Cerebellar nuclear complex (tissue), 1 donor: ENCODE data around the gene MEGF10.

ENCODE experiments used
- DNase-seq, 2 experiments: peaks; one replicate each; lab custom pipeline; 2025; lab: John Stamatoyannopoulos, UW

The MEGF10 gene

GRCh38 chr5:127326976-127327755 lies 36.6 kb downstream of the MEGF10 start:
- DNase-seq: no peak

DNA sequence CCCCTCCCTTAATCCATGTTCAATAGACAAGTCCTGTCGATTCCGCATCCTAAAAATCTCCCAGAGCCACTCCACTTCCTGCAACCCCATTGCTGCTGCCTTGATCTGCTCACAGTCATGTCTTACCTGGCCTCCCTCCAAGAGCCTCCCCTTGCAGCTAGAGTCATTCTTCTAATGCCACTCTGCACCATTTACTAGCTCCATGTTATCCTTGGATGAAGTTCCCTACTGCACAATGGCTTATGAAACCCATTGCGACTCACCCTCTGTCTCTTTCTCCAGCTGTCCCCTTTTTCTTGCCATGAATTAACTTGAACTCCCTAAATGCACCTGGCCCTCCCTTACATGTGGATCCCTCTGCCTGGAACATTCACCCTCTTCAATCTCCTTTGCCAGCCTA lies 39.5 kb downstream of the MEGF10 start:
- DNase-seq: no peak

DNA sequence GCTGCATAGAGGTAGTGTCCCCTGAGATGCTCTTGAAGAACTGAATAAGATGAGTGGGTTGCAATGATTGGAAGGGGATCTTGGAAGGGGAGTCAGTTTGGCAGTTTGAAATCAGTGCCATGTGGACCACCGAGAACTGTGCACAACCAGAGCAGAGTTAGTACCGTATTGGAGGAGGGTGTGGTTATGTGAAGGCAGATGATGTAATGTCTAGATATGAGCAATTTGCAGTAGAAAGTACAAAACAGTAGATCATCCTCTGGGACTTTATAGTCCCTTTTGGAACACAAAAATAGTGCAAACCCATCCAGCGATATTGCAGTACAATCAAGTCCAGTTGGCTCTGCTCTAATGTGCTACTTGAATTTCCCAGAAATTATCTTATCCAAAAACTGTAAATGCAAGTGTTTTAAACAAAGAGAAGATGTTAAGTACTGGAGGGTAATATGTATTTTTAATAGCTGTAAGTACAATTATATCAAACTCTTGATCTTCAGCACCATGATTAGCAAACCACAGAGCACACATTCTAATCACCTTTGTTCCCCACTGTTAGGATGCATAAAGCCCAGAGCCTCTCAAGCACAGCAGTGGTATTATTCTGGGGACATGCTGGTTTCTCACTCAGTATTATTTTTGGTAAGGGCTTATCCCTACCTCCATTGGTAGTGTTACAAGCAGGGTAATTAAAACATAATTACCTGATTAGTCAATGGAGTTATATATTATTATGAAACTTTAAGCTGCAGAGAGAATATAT lies 41.5 kb downstream of the MEGF10 start:
- DNase-seq: no peak

- DNase-seq: no peak
These were observed 42.9 kb downstream of the MEGF10 start for GRCh38 chr5:127333483-127333882.

DNA sequence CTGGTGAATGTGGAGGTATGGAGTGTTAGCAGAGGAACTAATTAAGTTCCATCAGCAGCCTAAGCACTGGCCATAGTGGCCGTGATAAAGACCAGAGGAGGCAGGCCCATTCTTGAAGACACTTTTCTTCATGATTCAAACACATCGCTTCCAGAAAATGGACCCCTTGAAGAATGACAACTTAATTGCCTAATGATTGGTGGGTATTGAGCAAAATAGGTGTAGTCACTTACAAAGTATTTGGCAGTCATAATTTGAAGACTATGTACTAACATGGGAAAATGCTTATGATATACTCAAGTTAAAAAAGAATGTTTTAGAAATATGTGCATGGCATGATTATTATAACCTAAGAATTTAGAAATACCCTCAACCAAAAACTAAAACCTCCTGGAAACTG lies 44.8 kb downstream of the MEGF10 start:
- no peak for DNase-seq

DNA sequence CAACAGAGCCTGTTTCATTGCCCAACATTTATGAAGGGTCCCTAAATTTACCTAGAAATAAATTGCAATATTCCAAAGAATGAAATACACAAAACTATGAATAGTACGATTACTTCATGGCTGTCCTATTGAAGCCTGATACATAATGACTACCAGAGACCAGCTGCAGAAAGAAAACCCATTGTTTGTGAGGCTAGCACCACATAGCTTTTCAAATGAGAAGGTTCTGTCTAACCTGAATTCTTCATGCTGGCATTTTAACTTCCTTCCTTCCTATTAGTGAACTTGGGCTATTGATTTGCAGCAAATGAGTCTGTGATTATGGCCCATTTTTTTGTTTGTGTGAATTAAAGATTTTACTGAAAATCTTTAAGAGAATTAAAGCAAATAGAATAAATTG lies 47.3 kb downstream of the MEGF10 start:
- DNase-seq: no peak

- no peak for DNase-seq
These were observed 47.9 kb downstream of the MEGF10 start for GRCh38 chr5:127338501-127338900.

DNA sequence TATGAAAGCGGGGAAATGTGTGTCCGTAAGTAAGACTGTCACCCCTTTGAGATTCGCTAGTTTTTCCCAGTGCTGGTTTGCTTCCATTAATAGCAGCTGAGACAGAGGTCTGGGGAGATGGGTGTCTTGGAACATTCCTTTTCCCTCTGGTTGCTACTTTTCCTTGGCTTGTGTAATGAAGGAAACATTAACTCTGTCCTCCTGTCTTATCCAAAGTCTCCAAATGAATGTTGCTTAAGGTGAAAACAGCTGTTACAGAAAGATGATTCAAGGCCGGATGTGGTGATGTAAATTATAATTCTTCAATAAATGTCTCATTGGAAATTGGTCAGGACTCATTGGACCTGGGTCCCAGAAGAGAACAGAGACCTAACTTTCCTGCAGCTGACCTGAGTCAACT lies 50.0 kb downstream of the MEGF10 start:
- DNase-seq: no peak

- no peak for DNase-seq
These were observed 51.8 kb downstream of the MEGF10 start for GRCh38 chr5:127342364-127342763.

DNA sequence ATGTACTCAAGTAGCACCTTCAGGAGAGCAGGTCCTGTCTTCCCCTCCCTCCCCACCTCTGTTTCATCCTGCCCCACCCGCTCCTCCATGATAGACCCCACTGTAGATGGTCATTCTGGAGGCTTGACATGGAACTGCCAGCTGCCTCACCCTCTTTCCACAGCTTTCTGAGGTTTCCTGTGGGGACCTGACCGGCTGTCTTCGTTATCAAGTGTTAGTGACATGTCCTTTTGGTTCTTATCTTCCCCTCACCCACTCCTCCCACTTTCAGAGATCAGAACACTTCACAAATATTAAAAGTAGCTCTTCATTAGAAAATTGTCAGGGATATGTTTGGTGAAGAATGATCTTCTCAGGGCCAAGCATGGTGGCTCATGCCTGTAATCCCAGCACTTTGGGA lies 52.7 kb downstream of the MEGF10 start:
- no peak for DNase-seq

DNA sequence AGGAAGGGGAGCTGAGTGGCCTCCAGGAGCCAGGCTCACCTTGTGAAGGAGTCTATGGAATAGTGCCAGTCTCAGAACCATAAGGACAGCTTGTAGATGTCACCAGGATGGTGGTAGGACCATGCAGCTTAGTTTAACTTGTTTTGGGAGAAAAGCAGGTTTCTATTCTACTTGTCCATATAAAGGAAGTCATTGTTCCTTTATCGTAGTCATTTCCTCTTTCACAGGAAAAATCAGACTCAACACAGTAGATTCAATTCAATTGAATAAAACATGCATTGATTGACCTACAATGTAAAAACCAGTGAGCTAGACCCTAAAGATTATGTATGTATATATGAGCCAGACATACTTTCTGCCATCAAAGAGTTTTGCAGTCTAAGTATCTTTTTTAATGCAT lies 53.3 kb downstream of the MEGF10 start:
- no peak for DNase-seq

- no peak for DNase-seq
These were observed 54.3 kb downstream of the MEGF10 start for GRCh38 chr5:127344931-127345330.

DNA sequence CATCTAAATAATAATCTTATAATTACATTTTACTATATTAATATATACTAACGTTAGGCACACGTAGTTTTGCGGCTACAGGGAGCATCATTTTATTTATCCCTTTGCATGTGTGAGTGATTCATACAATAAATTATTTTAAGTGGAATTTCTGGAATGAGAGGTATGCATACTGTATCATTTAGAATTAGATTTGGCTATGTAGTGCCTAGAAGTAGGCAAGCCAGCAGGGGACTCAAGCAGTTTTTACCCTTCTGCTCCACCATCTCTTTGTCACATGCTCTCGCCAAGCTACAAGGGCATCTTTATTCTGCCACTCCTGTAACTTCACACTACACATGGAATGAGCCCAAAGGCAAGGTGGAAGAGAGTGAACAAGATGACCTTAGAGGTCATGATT lies 60.8 kb downstream of the MEGF10 start:
- no peak for DNase-seq

- no peak for DNase-seq
These were observed 61.5 kb downstream of the MEGF10 start for GRCh38 chr5:127352068-127352467.

- DNase-seq: no peak
These were observed 62.7 kb downstream of the MEGF10 start for GRCh38 chr5:127353327-127353726.

DNA sequence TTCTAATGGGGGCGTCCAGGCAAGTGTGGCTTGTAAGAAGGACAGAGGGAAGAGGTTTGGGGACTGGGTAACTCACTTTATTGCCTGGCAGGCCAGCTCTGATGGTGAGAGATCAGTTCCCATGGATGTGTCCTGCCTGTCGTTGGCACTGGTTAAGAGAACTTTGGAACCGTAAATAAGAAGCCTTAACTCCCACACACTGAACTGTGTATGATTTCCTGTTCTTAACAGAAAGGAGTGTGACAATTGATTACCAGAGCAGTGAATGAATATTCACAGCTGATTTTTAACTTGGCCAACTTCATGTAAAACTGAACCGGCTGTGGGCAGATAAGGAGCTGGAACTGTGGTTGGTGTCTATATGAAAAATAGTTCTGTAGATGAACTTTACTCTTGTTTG lies 63.2 kb downstream of the MEGF10 start:
- no peak for DNase-seq

DNA sequence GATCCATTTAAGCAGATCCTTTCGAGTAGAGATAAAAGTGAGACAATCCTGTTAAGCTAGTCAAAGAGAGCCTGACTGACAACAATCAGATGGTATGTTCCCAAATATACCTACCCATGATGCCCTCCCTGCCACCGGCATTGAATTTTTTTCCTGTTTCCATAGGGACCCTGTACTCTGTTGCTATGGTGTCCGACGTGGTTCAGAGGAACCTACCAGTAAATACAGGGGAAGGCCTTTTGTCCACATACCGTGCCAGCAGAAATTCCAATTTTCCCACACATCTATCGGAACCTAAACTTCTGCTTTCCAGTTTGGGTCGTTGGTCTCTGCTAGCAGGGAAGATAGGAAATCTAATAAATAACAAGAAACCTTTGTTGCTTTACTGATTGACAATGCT lies 64.7 kb downstream of the MEGF10 start:
- DNase-seq: no peak

DNA sequence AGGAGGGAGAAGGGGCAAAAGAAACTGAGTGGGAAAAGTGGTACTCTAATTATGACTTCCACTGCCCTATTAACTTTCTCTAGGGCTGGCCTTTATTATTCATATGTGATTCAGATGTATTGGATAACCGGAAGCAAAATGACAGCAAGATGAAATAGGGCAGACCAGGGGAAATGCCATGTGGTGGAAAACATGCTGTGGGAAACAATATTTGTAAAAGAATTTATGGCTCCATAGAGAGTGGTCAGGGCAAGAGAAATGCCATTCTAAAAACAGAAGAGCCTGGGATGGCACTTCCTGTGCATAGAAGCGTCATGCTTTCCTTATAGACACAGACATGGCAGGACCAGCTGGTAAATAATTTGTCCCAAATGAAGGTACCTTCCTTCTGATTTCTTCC lies 67.7 kb downstream of the MEGF10 start:
- no peak for DNase-seq

GRCh38 chr5:127358740-127359139 lies 68.1 kb downstream of the MEGF10 start:
- no peak for DNase-seq

GRCh38 chr5:127359502-127359901 lies 68.9 kb downstream of the MEGF10 start:
- no peak for DNase-seq

DNA sequence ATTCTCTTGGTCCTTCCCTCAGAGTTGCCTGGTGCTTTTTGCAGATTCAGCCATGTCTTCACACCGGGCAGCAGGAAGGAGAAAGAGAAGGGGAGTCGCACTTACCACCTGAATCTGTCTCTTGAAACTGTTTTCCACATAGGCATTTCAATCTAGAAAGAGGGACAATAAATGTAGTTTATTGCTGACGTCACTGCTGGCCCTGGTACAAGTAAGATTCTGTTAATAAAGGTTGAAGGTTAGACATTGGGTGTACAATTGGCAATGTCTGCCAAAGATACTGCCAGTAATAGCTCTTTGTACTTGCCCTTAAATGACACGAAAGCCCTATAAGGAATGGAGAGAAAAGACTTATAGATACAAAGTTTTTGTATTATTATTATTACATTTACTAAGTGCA lies 72.8 kb downstream of the MEGF10 start:
- no peak for DNase-seq

- DNase-seq: no peak
These were observed 76.4 kb downstream of the MEGF10 start for GRCh38 chr5:127367029-127367428.

- DNase-seq: no peak
These were observed 77.4 kb downstream of the MEGF10 start for GRCh38 chr5:127367946-127368465.
